Adrenal gland (tissue), 12 donors: ENCODE data around the gene NOL12. TPM values are rescaled to one million over a fixed set of nuclear protein-coding genes. Genes with fewer than 3 reads are reported as not detected.
"Not testable (repeated sequence)": the region's sequence is repeated elsewhere in the genome, so short reads cannot be mapped to it uniquely, and the experiment has no call there.

Experiments
- DNase-seq, 7 donors: peaks; one replicate each; pipeline ENCODE4 v3.0.0-alpha.2; 2019 to 2020
- H3K27ac ChIP-seq, 5 donors: fragments of 200-600 bp; sonication (generic) in 4 of 5; 1 replicate in 3 of 5; 2 replicates in 2 of 5; pipeline versions ENCODE4 v1.5.1 to v1.8.0; 2016 to 2020; ENCODE audit warnings: mild to moderate bottlenecking in 1 of 5
- H3K27me3 ChIP-seq: fragments of 200-600 bp; 2 replicates; pipeline ENCODE4 v1.8.0; 2021
- H3K36me3 ChIP-seq, 2 donors: fragments of 200-600 bp; replicated peaks in 1 of 2; 1 replicate in 1 of 2; 2 replicates in 1 of 2; pipeline versions ENCODE4 v1.5.1 to v1.8.0; 2018 to 2022
- H3K4me1 ChIP-seq, 2 donors: fragments of 200-600 bp; replicated peaks in 1 of 2; 1 replicate in 1 of 2; 2 replicates in 1 of 2; pipeline versions ENCODE4 v1.5.1 to v1.8.0; 2018 to 2021
- H3K4me3 ChIP-seq, 4 donors: fragments of 200-600 bp; sonication (generic) in 3 of 4; one replicate each; pipeline ENCODE4 v1.5.1; 2016 to 2018
- H3K9me3 ChIP-seq, 3 donors: fragments of 200-600 bp; sonication (generic) in 1 of 3; replicated peaks in 1 of 3; 1 replicate in 2 of 3; 2 replicates in 1 of 3; pipeline versions ENCODE4 v1.5.1 to v1.8.0; 2016 to 2021
- POLR2A ChIP-seq, 2 donors: fragments of 450-650 bp; IDR thresholded peaks; one replicate each; pipeline ENCODE4 v1.6.1; 2017; ENCODE audit warnings: antibody characterized with exemption in 2 of 2, mild to moderate bottlenecking in 2 of 2, moderate library complexity in 1 of 2
- WGBS, 4 donors: extraction: QIAGEN DNeasy Blood & Tissue Kit in 2 of 4; methylation state at CpG; one replicate each; pipeline versions ENCODE4 v1.1.5 to v1.1.7; 2013 to 2017; 5-methylcytosine and 5-hydroxymethylcytosine counted together
- intact Hi-C, 2 donors: fragments of 100-400 bp; cut with DNase I; formaldehyde crosslinking; loops; one replicate each; pipeline versions ENCODE4 v1.14.1 to v1.15.0; 2022 to 2023
- polyA plus RNA-seq, 3 donors: library from polyadenylated mRNA; stranded (reverse); fragments of 200-250 nt in 2 of 3; fragments of 350-450 nt in 1 of 3; fragmentation: Illumina TruSeq in 1 of 3; extraction: RNeasy Lipid Tissue Mini Kit (QIAGEN cat#74804) in 1 of 3; gene quantifications; one replicate each; pipeline ENCODE4 v1.2.3, GENCODE V29; 2013 to 2014
- total RNA-seq, 9 donors: library from RNA; depleted of rRNA in 4 of 9; stranded (reverse); fragments of >200 nt in 4 of 9; fragments of 120-200 nt in 1 of 9; fragmentation: NEBNext Ultra II Directional in 1 of 9; extraction: Animal tissue kit (Norgen Biotek cat#: 25700) in 1 of 9; gene quantifications; one replicate each; pipeline versions ENCODE4 v1.1.0 to v1.2.4, GENCODE V29; 2013 to 2023
- TF ChIP-seq, protein P1 (sequence below), 6 experiments: fragments of 450-650 bp in 4 of 6; fragments of 200-600 bp in 2 of 6; sonication (generic) in 1 of 6; IDR thresholded peaks; 1 replicate in 5 of 6; 2 replicates in 1 of 6; pipeline versions ENCODE4 v1.5.1 to v1.8.0; 2016 to 2021; ENCODE audit warnings: antibody characterized with exemption in 6 of 6, mild to moderate bottlenecking in 2 of 6, moderate library complexity in 1 of 6
- donor health status: healthy with polysubstance abuse.
- donor health status: Bipolar disorder and iron deficiency.
- donor health status: DM: yes; HTN: yes; CAD: no.
- donor health status: DM: no; HTN: no; CAD: no.
- donor health status: DM: no; HTN: no; CAD: no.
- donor health status: DM: yes; HTN: yes; CAD: no.

Gene NOL12
- total and polyA plus RNA-seq, 12 donors: 23.2 to 90.7 (median 39.3) TPM

DNA sequence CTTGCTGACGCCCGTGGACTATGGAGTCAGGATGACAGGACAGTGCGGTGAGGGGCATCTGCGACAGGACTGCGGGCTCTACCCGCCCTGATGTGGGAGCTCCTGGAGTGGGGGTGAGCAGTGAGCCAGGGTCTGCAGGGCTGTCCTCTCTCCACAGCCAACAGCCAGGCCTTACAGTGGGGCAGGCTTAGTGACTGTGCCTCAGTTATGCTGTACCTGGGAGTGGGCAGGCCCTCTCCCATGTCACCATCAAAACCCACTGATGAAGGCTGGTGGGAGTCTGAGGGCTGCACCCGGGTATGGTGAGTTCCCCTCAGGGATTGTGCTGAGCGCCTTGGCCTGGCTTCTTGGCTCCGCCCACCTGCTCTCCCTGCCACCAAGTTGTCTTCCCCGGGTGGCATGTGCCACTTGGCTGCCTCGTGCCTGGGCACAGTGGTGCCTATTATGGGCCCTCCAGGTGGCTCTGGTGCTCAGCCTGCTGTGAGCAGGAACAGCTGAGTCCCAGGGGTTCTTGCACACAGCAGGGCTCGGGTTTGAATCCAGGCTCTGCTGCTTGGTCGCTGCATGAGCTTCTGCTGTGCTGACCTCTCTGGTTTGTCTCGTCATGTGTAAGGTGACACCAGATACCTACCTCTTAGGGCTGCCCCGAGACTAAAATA is 6.6 kb downstream of the NOL12 start:
- no peak for DNase-seq
- Histone ChIP-seq H3K9me3 (no peaks in the 10 kb centered on the region), H3K36me3 (peaks cover 0 to 65% of the 10 kb centered on the region in 2 donors), H3K27ac (no peak overlapping the region), H3K27me3 (no peaks in the 10 kb centered on the region), H3K4me1 (peaks cover 0 to 24% of the 10 kb centered on the region in 2 donors), H3K4me3 (no peak overlapping the region)
- intact Hi-C loops: no loop called here
- TF ChIP-seq POLR2A (IDR thresholded peaks at IDR 0.05): no peak
- TF ChIP-seq, protein P1, sequence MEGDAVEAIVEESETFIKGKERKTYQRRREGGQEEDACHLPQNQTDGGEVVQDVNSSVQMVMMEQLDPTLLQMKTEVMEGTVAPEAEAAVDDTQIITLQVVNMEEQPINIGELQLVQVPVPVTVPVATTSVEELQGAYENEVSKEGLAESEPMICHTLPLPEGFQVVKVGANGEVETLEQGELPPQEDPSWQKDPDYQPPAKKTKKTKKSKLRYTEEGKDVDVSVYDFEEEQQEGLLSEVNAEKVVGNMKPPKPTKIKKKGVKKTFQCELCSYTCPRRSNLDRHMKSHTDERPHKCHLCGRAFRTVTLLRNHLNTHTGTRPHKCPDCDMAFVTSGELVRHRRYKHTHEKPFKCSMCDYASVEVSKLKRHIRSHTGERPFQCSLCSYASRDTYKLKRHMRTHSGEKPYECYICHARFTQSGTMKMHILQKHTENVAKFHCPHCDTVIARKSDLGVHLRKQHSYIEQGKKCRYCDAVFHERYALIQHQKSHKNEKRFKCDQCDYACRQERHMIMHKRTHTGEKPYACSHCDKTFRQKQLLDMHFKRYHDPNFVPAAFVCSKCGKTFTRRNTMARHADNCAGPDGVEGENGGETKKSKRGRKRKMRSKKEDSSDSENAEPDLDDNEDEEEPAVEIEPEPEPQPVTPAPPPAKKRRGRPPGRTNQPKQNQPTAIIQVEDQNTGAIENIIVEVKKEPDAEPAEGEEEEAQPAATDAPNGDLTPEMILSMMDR (IDR thresholded peaks at IDR 0.05): no peak
- 90 to 100% (median 94%) methylated on average over 2 to 15 of the region's 15 CpGs for WGBS, 4 donors

DNA sequence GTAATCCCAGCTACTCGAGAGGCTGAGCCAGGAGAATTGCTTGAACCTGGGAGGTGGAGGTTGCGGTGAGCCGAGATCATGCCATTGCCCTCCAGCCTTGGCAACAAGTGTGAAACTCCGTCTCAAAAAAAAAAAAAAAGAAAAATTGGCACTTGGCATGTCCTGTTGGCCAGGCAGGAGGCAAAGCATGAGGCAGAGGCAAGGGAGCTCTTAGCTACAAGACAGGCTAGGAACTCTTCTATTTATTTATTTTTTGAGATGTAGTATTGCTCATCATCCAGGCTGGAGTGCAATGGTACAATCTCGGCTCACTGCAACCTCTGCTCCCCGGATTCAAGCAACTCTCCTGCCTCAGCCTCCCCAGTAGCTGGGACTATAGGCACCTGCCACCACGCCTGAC is 8.0 kb downstream of the NOL12 start:
- peaks cover 0 to 52% of the 10 kb centered on the region in 2 donors for H3K36me3 ChIP-seq
- intact Hi-C loops, H3K9me3 ChIP-seq, H3K4me3 ChIP-seq, H3K27ac ChIP-seq, DNase-seq, H3K27me3 ChIP-seq: not testable (repeated sequence)
- 82 to 92% (median 85%) methylated on average over 7 of the region's 7 CpGs for WGBS, 4 donors
- H3K4me1 ChIP-seq: peaks cover 0 to 20% of the 10 kb centered on the region in 2 donors

DNA sequence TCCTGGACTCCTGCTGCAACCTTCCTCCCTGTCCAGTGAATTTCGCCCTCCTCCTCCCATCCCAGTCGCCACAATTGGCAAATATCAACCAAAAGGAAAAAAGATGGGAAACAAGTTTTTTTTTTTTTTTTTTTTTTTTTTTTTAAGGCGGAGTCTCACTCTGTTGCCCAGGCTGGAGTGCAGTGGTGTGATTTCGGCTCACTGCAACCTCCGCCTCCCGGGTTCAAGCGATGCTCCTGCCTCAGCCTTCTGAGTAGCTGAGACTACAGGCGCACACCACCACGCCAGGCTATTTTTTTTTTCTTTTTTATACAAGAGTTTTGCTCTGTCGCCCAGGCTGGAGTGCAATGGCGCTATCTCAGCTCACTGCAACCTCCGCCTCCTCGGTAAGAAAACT is 10.1 kb downstream of the NOL12 start:
- H3K9me3 ChIP-seq, H3K4me3 ChIP-seq, DNase-seq, H3K27me3 ChIP-seq: not testable (repeated sequence)
- WGBS, 4 donors: 21 to 31% (median 23%) methylated on average over 13 of the region's 13 CpGs
- H3K36me3 ChIP-seq: peaks cover 0 to 35% of the 10 kb centered on the region in 2 donors
- H3K4me1 ChIP-seq: peaks cover 0 to 17% of the 10 kb centered on the region in 2 donors
- intact Hi-C loops: loop anchor here in 1 of 2 donors (5.0 kb wide), 1 partner anchor 41 kb away; no protein-coding TSS in a partner anchor
- H3K27ac ChIP-seq: peak overlapping the region in 3 of 5 donors; percentile 12 to 70 (median 47)

GRCh38 chr22:37696657-37697537 is 10.8 kb downstream of the NOL12 start, which contains the start of gene TRIOBP:
Gene TRIOBP, plus strand, starts transcription at chr22:37697048. Its CDS starts 4,318 bp downstream, at chr22:37701366.
- H3K4me1 ChIP-seq: peaks cover 0 to 17% of the 10 kb centered on the region in 2 donors
- H3K9me3 ChIP-seq: no peaks in the 10 kb centered on the region
- H3K27ac ChIP-seq: peak within 1 kb of the TSS in 4 of 5 donors; percentile 4 to 70 (median 30)
- intact Hi-C loops: loop anchor here in 1 of 2 donors (5.0 kb wide), 1 partner anchor 40 kb away; no protein-coding TSS in a partner anchor
- WGBS, 4 donors: 7 to 16% (median 13%) methylated on average over 12 to 39 of the region's 39 CpGs
- TF ChIP-seq POLR2A (IDR thresholded peaks at IDR 0.05): peak in 1 of 2 donors; percentile 75
- TF ChIP-seq, protein P1 (IDR thresholded peaks at IDR 0.05): peak; percentile 21 to 59 (median 54)
- H3K36me3 ChIP-seq: peaks cover 0 to 28% of the 10 kb centered on the region in 2 donors
- no peak within 1 kb of the TSS for H3K4me3 ChIP-seq
- peak; percentile 93 to 99 (median 98) for DNase-seq
- H3K27me3 ChIP-seq: no peaks in the 10 kb centered on the region

- Histone ChIP-seq H3K36me3 (peaks cover 0 to 22% of the 10 kb centered on the region in 2 donors), H3K4me3 (no peak overlapping the region), H3K9me3 (no peaks in the 10 kb centered on the region), H3K27ac (peak overlapping the region in 2 of 5 donors; percentile 4 to 32), H3K27me3 (no peaks in the 10 kb centered on the region), H3K4me1 (peaks cover 0 to 17% of the 10 kb centered on the region in 2 donors)
- TF ChIP-seq POLR2A (IDR thresholded peaks at IDR 0.05): no peak
- TF ChIP-seq, protein P1 (IDR thresholded peaks at IDR 0.05): no peak
- 51 to 54% methylated on average over 3 of the region's 3 CpGs; no CpG with 5 or more reads in 2 of the 4 donors for WGBS, 4 donors
- intact Hi-C loops: loop anchor here in 1 of 2 donors (5.0 kb wide), 1 partner anchor 40 kb away; no protein-coding TSS in a partner anchor
- DNase-seq: no peak
Measured at GRCh38 chr22:37697538-37697835, 11.3 kb downstream of the NOL12 start.
